GM21367 (cell line): ENCODE measurements around the gene TMC3.
"Not testable (repeated sequence)": the region's sequence is repeated elsewhere in the genome, so short reads cannot be mapped to it uniquely, and the experiment has no call there.

ENCODE experiments used
- ATAC-seq: cut with Tn5 transposase; IDR thresholded peaks from one replicate; pipeline ENCODE4 v1.9.1; 2021; ENCODE audit not compliant: unreplicated experiment

Gene TMC3

GRCh38 chr15:81384891-81385720 is 11.1 kb upstream of the TMC3 start:
- ATAC-seq: no peak

GRCh38 chr15:81381720-81382119 is 7.7 kb upstream of the TMC3 start:
- no peak for ATAC-seq

- no peak for ATAC-seq
These were observed 6.7 kb upstream of the TMC3 start for GRCh38 chr15:81380668-81381067.

GRCh38 chr15:81380203-81380602 is 6.2 kb upstream of the TMC3 start:
- ATAC-seq: no peak

GRCh38 chr15:81379269-81379668 is 5.3 kb upstream of the TMC3 start:
- no peak for ATAC-seq

- no peak for ATAC-seq
These were observed 4.4 kb upstream of the TMC3 start for GRCh38 chr15:81378443-81378842.

- ATAC-seq: no peak
These were observed 3.9 kb upstream of the TMC3 start for GRCh38 chr15:81377871-81378270.

GRCh38 chr15:81376231-81376630 is 2.2 kb upstream of the TMC3 start:
- ATAC-seq: no peak

- no peak for ATAC-seq
These were observed 1.4 kb upstream of the TMC3 start for GRCh38 chr15:81375461-81375860.

GRCh38 chr15:81373176-81373575 is 837 bp downstream of the TMC3 start:
- ATAC-seq: no peak

- no peak for ATAC-seq
These were observed 1.4 kb downstream of the TMC3 start for GRCh38 chr15:81372575-81372974.

GRCh38 chr15:81363718-81364500 is 10.1 kb downstream of the TMC3 start:
- ATAC-seq: no peak

- no peak for ATAC-seq
These were observed 10.7 kb downstream of the TMC3 start for GRCh38 chr15:81363276-81363675.

- no peak for ATAC-seq
These were observed 11.2 kb downstream of the TMC3 start for GRCh38 chr15:81362790-81363189.

GRCh38 chr15:81361891-81362290 is 12.1 kb downstream of the TMC3 start:
- ATAC-seq: no peak

GRCh38 chr15:81360491-81360890 is 13.5 kb downstream of the TMC3 start:
- no peak for ATAC-seq

- ATAC-seq: no peak
These were observed 15.8 kb downstream of the TMC3 start for GRCh38 chr15:81358248-81358647.

GRCh38 chr15:81357180-81357686 is 16.8 kb downstream of the TMC3 start:
- no peak for ATAC-seq

- no peak for ATAC-seq
These were observed 17.8 kb downstream of the TMC3 start for GRCh38 chr15:81356252-81356651.

GRCh38 chr15:81351651-81352050 is 22.4 kb downstream of the TMC3 start:
- ATAC-seq: no peak

GRCh38 chr15:81349271-81349670 is 24.7 kb downstream of the TMC3 start:
- ATAC-seq: no peak

- not testable (repeated sequence) for ATAC-seq
These were observed 25.3 kb downstream of the TMC3 start for GRCh38 chr15:81348691-81349090.
